Amniotic stem cell (primary cell): ENCODE measurements around the gene SGMS1.

ENCODE experiments used
- DNase-seq: peaks from one replicate; lab custom pipeline; 2025; lab: John Stamatoyannopoulos, UW

The SGMS1 gene

GRCh38 chr10:50636618-50637579, 13.1 kb upstream of the SGMS1 start:
- DNase-seq: no peak

- peak; percentile 33 for DNase-seq
Observed at GRCh38 chr10:50635286-50635685, 11.5 kb upstream of the SGMS1 start.

DNA sequence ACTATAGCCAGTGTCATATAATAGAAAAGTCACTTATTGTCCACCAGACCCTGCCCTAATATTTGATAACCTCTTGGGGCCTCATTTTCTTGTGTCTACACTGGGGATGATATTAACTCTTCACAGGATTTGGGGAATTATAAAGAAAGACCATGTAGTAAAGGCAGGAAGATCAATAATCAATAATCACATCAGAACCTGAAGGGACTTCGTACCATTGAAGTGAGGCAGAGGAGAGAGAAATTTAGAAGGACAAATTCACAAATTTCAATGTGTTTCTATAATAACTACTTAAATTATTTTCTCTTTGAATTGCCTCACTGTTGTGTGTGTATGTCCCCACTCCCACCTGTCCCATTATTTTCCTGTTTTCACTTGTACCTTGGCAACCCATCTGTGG, 10.7 kb upstream of the SGMS1 start:
- no peak for DNase-seq

DNA sequence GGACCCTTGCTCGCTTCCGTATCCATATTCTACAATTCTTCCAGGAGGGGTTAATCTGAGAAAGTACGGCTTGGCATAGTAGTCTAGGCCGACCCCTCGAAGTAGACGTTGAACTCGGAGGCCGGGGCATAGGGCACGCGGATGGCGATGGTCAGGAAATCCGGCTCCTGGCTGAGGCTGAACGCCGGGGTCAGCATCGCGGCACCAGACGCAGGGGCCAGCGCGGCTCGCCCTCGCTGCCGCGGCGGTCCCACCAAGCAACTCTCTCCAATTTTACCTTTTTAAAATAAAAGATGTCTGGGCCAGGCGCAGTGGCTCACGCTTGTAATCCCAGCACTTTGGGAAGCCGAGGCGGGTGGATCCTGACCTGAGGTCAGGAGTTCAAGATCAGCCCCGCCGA, 7.3 kb upstream of the SGMS1 start:
- no peak for DNase-seq

- no peak for DNase-seq
Observed at GRCh38 chr10:50629495-50630122, 5.9 kb upstream of the SGMS1 start.

- DNase-seq: no peak
Observed at GRCh38 chr10:50627896-50628295, 4.1 kb upstream of the SGMS1 start.

GRCh38 chr10:50627443-50627842, 3.7 kb upstream of the SGMS1 start:
- DNase-seq: no peak

GRCh38 chr10:50625649-50626132, 1.9 kb upstream of the SGMS1 start:
- DNase-seq: no peak

DNA sequence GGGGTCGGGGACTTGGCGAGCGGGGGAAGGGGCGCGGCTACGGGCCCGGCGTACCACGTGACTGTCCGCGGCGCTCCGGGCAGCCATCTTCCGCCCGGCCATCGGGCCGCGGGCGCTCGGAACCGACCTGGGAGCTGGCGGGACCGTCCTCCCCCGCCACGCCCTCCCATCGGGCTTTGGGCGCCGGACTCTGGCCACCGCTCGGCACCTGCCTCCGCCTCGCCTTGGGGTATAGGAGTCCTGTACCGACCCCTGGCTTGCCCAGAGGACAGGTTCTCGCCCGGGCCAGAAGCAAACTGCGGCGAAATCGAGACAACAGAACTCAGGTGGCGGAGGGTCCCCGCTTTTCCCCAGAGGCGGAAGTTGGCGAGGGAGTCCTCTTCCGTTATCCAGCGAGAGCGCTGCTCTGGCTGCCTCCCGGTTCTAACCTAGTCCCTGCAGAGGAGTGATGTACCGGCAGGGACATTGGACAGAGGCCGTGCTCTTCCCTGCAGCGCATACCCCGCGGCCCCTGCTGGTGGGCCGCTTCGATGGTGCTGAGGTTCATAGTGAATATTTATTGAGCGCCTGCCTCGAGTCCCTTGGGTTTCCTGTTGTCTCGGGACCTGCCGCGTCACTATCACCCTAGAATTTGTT, 1.2 kb upstream of the SGMS1 start:
- peak; percentile 76 for DNase-seq

DNA sequence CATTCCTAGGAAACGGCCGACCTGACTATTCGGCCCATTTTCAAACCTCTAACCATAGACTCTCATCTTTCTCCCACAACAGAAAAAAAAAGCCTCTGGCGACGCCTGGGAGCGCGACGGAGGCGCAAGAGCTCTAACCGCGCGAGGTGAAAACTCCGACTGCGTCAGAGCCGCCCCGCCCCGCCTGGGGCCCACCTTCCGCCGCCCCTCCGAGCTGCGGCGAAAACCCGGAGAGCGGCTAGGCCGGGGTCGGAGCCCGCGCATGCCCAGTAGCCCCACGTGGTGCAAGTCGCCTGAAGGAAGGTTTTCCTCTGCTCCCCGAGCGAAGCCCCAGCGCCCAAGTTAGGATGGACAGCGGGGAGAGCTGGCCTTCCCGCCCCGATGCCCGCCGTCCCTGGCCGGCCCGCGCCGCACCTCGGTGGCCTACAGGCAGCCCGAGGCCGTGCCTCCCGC, 683 bp upstream of the SGMS1 start:
- DNase-seq: peak; percentile 86

DNA sequence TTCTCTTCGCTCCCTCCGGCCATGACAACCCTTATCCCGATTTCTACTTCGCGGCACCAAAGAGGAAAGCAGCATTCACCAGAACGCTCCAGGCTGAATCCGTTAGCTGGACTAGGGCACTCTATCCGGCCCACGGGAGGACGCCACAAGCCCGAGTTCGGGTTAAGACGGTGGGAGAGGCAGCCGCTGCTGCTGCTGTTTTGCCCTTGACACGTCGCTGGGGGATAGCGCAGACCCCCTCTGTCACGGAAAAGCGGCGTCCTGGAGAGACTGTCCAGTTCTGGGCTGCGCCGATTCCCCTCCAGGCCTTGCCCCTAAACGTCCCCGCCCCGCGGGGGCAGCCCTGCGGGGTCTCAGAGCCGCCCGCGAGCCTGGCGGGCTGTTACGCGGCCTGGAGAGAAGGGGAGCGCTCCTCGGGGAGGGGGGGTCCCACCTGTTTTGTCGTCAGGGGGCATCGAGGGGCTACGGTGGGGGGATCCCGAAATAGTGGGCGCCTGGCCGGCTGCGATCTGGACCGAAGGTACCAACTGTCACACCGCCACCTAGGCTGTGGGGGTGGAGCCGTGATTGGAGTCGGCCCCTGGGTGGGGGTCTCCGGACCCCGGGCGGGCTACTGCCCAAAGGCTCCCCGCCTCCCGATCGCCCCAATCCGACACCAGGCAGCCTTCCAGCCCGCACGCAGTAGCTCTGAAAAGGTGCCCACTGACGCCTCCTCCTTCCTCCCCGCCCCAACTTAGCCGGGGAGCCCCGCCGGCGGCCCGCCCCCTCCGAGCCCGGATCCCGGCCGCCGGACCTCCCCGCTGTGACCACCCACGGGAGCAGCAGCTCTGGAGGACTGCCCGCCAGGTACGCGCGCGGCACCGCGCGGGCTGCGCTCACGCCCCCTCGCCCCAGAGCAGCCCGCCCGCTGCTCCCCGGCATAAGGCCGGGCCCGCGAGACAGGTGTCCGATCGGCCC, 772 bp downstream of the SGMS1 start:
- peak; percentile 47 for DNase-seq

- peak; percentile 80 for DNase-seq
Observed at GRCh38 chr10:50621968-50622705, 1.6 kb downstream of the SGMS1 start.

- no peak for DNase-seq
Observed at GRCh38 chr10:50620899-50621298, 2.9 kb downstream of the SGMS1 start.

- no peak for DNase-seq
Observed at GRCh38 chr10:50619882-50620281, 3.9 kb downstream of the SGMS1 start.

DNA sequence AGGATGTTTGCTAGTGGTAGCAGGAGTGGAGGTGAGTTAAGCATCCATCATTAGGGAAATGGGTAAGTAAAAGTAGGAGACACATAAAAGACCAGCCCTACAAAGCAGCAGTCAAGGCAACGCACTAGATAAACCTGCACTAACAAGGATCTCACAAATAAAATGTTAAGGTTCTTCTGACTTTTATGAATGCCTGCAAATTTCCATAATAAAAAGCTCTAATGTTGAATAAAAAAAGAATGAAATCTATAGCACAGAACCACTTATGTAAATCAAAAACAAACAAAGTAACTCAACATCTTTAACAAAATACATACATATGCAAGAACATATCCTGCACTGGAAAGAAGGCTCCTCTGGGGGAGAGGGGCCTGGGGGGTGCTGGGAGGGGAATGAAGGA, 4.6 kb downstream of the SGMS1 start:
- DNase-seq: no peak

GRCh38 chr10:50618624-50619023, 5.1 kb downstream of the SGMS1 start:
- no peak for DNase-seq

- no peak for DNase-seq
Observed at GRCh38 chr10:50615658-50616057, 8.1 kb downstream of the SGMS1 start.

GRCh38 chr10:50614444-50615137, 9.2 kb downstream of the SGMS1 start:
- DNase-seq: no peak

GRCh38 chr10:50613726-50614443, 9.9 kb downstream of the SGMS1 start:
- no peak for DNase-seq
